HFF-Myc (cell line): ENCODE results near the gene FAM53B.

ENCODE experiments used
- DNase-seq: peaks from one replicate; pipeline ENCODE4 v3.0.0-alpha.2; 2011; ENCODE audit warnings: low read depth; ENCODE audit errors: extremely low read depth
- H3K4me3 ChIP-seq: replicated peaks from 2 replicates; pipeline ENCODE4 v1.5.1; 2011; ENCODE audit warnings: low read depth, mild to moderate bottlenecking, control low read depth, low read length
- TF ChIP-seq, protein P1 (sequence below): IDR thresholded peaks from 2 replicates; pipeline ENCODE4 v1.5.1; 2012; ENCODE audit warnings: mild to moderate bottlenecking, low read depth, low read length, control low read depth; ENCODE audit errors: missing control alignments

FAM53B gene

DNA sequence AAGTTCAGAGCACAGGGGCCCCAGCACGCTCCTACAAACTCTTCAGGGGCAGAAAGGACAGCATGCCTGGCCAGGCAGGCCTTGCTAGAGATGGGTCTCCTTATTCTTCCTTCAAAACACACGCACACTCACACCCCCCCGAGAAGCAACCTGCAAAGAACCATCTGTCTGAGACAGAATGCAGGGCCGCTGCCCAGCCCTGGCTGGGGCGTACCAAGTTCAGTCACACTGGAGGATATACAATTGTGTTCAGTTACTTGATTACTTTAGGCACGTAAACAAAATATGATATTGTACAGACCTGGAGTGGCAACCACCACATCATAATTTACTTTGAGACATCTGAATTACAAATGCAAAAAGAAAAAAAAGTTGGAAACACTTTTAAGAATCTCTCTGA, 5.7 kb downstream of the FAM53B start:
- TF ChIP-seq, protein P1, sequence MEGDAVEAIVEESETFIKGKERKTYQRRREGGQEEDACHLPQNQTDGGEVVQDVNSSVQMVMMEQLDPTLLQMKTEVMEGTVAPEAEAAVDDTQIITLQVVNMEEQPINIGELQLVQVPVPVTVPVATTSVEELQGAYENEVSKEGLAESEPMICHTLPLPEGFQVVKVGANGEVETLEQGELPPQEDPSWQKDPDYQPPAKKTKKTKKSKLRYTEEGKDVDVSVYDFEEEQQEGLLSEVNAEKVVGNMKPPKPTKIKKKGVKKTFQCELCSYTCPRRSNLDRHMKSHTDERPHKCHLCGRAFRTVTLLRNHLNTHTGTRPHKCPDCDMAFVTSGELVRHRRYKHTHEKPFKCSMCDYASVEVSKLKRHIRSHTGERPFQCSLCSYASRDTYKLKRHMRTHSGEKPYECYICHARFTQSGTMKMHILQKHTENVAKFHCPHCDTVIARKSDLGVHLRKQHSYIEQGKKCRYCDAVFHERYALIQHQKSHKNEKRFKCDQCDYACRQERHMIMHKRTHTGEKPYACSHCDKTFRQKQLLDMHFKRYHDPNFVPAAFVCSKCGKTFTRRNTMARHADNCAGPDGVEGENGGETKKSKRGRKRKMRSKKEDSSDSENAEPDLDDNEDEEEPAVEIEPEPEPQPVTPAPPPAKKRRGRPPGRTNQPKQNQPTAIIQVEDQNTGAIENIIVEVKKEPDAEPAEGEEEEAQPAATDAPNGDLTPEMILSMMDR: no peak
- DNase-seq: no peak
- no peak overlapping the region for H3K4me3 ChIP-seq

DNA sequence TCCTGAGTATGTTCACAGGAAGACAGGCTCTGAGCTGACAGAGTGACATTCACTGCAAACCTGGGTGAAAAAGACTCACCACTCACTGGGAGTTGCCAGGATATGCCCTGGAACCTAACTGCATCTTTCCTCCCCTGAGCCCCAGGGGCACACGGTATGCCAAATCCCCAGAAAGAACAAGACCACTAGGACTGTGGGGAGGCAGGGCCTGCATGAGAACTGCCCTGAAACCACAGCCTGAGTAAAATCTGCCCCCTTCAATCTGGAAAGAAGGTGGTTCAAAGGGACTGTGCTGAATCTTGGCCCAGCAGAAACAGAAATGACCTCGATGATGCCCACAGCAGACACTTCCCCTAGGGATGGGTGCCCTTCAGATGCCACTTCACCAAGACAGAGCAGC, 6.5 kb downstream of the FAM53B start:
- TF ChIP-seq, protein P1: no peak
- no peak for DNase-seq
- no peak overlapping the region for H3K4me3 ChIP-seq

GRCh38 chr10:124737221-124737620, 7.0 kb downstream of the FAM53B start:
- no peak for DNase-seq
- TF ChIP-seq, protein P1: no peak
- H3K4me3 ChIP-seq: no peak overlapping the region

- TF ChIP-seq, protein P1: no peak
- no peak overlapping the region for H3K4me3 ChIP-seq
- no peak for DNase-seq
These were observed 7.6 kb downstream of the FAM53B start for GRCh38 chr10:124736491-124737136.

- no peak for DNase-seq
- TF ChIP-seq, protein P1: no peak
- H3K4me3 ChIP-seq: no peak overlapping the region
These were observed 8.5 kb downstream of the FAM53B start for GRCh38 chr10:124735491-124736286.

GRCh38 chr10:124734311-124735166, 9.6 kb downstream of the FAM53B start:
- TF ChIP-seq, protein P1: no peak
- H3K4me3 ChIP-seq: no peak overlapping the region
- no peak for DNase-seq
